Progenitor cell of endocrine pancreas (in vitro differentiated cells): ENCODE data around the gene LAMA1. TPM values are rescaled to one million over a fixed set of nuclear protein-coding genes. Genes with fewer than 3 reads are reported as not detected.
"Not testable (repeated sequence)": the region's sequence is repeated elsewhere in the genome, so short reads cannot be mapped to it uniquely, and the experiment has no call there.

ENCODE experiments used
- DNase-seq: peaks from one replicate; pipeline ENCODE4 v3.0.0; 2021; ENCODE audit warnings: low spot score; ENCODE audit not compliant: unreplicated experiment
- H3K27ac Mint-ChIP-seq: 2 replicates; pipeline ENCODE4 v1.8.0; 2021; ENCODE audit warnings: mild to moderate bottlenecking, moderate library complexity, mixed read lengths
- H3K27me3 Mint-ChIP-seq: 2 replicates; pipeline ENCODE4 v1.8.0; 2021; ENCODE audit warnings: mixed read lengths
- H3K36me3 Mint-ChIP-seq: 2 replicates; pipeline ENCODE4 v1.8.0; 2022; ENCODE audit warnings: mixed read lengths; ENCODE audit not compliant: insufficient read depth
- H3K4me1 Mint-ChIP-seq: 2 replicates; pipeline ENCODE4 v1.8.0; 2021; ENCODE audit warnings: low read depth, mixed read lengths
- H3K4me3 Mint-ChIP-seq: 2 replicates; pipeline ENCODE4 v1.8.0; 2021; ENCODE audit warnings: low read depth, mild to moderate bottlenecking, moderate library complexity, mixed read lengths
- H3K9me3 Mint-ChIP-seq: 2 replicates; pipeline ENCODE4 v1.8.0; 2021; ENCODE audit warnings: low read depth, mixed read lengths
- CTCF ChIP-seq: fragments of 200-600 bp; sonication (generic); IDR thresholded peaks from one replicate; pipeline ENCODE4 v1.5.0; 2021; ENCODE audit warnings: antibody characterized with exemption, mild to moderate bottlenecking; ENCODE audit not compliant: unreplicated experiment
- total RNA-seq: library from RNA; stranded (reverse); gene quantifications from 2 replicates; pipeline ENCODE4 v1.2.1, GENCODE V29; 2021

LAMA1 gene
- total RNA-seq, 1 donor from 2014 or later: 257 TPM

- TF ChIP-seq CTCF: no peak
- peaks cover 46% of the 10 kb centered on the region for H3K36me3 Mint-ChIP-seq
- H3K27ac Mint-ChIP-seq: no peak overlapping the region
- no peak overlapping the region for H3K4me3 Mint-ChIP-seq
- H3K9me3 Mint-ChIP-seq: no peaks in the 10 kb centered on the region
- DNase-seq: no peak
- no peaks in the 10 kb centered on the region for H3K27me3 Mint-ChIP-seq
- peaks cover 10% of the 10 kb centered on the region for H3K4me1 Mint-ChIP-seq
Observed at GRCh38 chr18:6940451-6940850, 177.1 kb downstream of the LAMA1 start.

- no peak for TF ChIP-seq CTCF
- no peak for DNase-seq
- Mint-ChIP-seq H3K4me1 (peaks cover 15% of the 10 kb centered on the region), H3K9me3 (no peaks in the 10 kb centered on the region), H3K4me3 (no peak overlapping the region), H3K27ac (no peak overlapping the region), H3K36me3 (peaks cover 42% of the 10 kb centered on the region), H3K27me3 (no peaks in the 10 kb centered on the region)
Observed at GRCh38 chr18:6939972-6940371, 177.6 kb downstream of the LAMA1 start.

- H3K27me3 Mint-ChIP-seq, H3K4me3 Mint-ChIP-seq, H3K27ac Mint-ChIP-seq, DNase-seq, H3K9me3 Mint-ChIP-seq: not testable (repeated sequence)
- peaks cover 17% of the 10 kb centered on the region for H3K4me1 Mint-ChIP-seq
- peaks cover 35% of the 10 kb centered on the region for H3K36me3 Mint-ChIP-seq
Observed at GRCh38 chr18:6938403-6938802, 179.2 kb downstream of the LAMA1 start.

- no peak for TF ChIP-seq CTCF
- Mint-ChIP-seq H3K4me1 (peaks cover 13% of the 10 kb centered on the region), H3K9me3 (no peaks in the 10 kb centered on the region), H3K27me3 (no peaks in the 10 kb centered on the region), H3K27ac (peak overlapping the region; percentile 15), H3K36me3 (peaks cover 32% of the 10 kb centered on the region), H3K4me3 (no peak overlapping the region)
- DNase-seq: no peak
Observed at GRCh38 chr18:6938003-6938402, 179.6 kb downstream of the LAMA1 start.

GRCh38 chr18:6934859-6935258, 182.7 kb downstream of the LAMA1 start:
- Mint-ChIP-seq H3K4me1 (peaks cover 13% of the 10 kb centered on the region), H3K27me3 (no peaks in the 10 kb centered on the region), H3K36me3 (peaks cover 16% of the 10 kb centered on the region), H3K9me3 (no peaks in the 10 kb centered on the region), H3K4me3 (no peak overlapping the region), H3K27ac (no peak overlapping the region)
- no peak for DNase-seq
- no peak for TF ChIP-seq CTCF

- Mint-ChIP-seq H3K27me3 (no peaks in the 10 kb centered on the region), H3K4me1 (no peaks in the 10 kb centered on the region), H3K4me3 (no peak overlapping the region), H3K9me3 (no peaks in the 10 kb centered on the region), H3K36me3 (no peaks in the 10 kb centered on the region), H3K27ac (no peak overlapping the region)
- no peak for DNase-seq
- TF ChIP-seq CTCF: no peak
Observed at GRCh38 chr18:6929370-6930102, 188.1 kb downstream of the LAMA1 start.
